HG02588 (cell line): ENCODE data around the gene DERL2.

Source experiments
- ATAC-seq: cut with Tn5 transposase; IDR thresholded peaks from one replicate; pipeline ENCODE4 v1.9.1; 2021; ENCODE audit warnings: mild to moderate bottlenecking, moderate library complexity; ENCODE audit not compliant: unreplicated experiment

Gene DERL2

GRCh38 chr17:5502552-5502951 lies 16.6 kb upstream of the DERL2 start:
- ATAC-seq: no peak

GRCh38 chr17:5501685-5502084 lies 15.7 kb upstream of the DERL2 start:
- no peak for ATAC-seq

- ATAC-seq: peak; percentile 47
Measured at GRCh38 chr17:5500589-5501391, 14.8 kb upstream of the DERL2 start.

GRCh38 chr17:5500247-5500588 lies 14.2 kb upstream of the DERL2 start:
- no peak for ATAC-seq

- no peak for ATAC-seq
Measured at GRCh38 chr17:5499476-5500231, 13.7 kb upstream of the DERL2 start.

- no peak for ATAC-seq
Measured at GRCh38 chr17:5492970-5493369, 7.0 kb upstream of the DERL2 start.

GRCh38 chr17:5488752-5489151 lies 2.8 kb upstream of the DERL2 start:
- no peak for ATAC-seq

GRCh38 chr17:5486206-5487124 lies 487 bp upstream of the DERL2 start, which contains the start of gene MIS12:
TSS of gene MIS12 (plus strand) at chr17:5486566. CDS start at chr17:5488863, 2,297 bp downstream.
- ATAC-seq: peak; percentile 79

GRCh38 chr17:5481451-5481850 lies 4.5 kb downstream of the DERL2 start:
- no peak for ATAC-seq

GRCh38 chr17:5480962-5481361 lies 5.0 kb downstream of the DERL2 start:
- ATAC-seq: no peak

- ATAC-seq: no peak
Measured at GRCh38 chr17:5478992-5479391, 7.0 kb downstream of the DERL2 start.

- no peak for ATAC-seq
Measured at GRCh38 chr17:5473906-5474305, 12.1 kb downstream of the DERL2 start.

GRCh38 chr17:5472511-5472910 lies 13.5 kb downstream of the DERL2 start:
- no peak for ATAC-seq

- peak; percentile 12 for ATAC-seq
Measured at GRCh38 chr17:5468075-5468473, 17.9 kb downstream of the DERL2 start.

GRCh38 chr17:5467416-5467815 lies 18.6 kb downstream of the DERL2 start:
- no peak for ATAC-seq

GRCh38 chr17:5466295-5466694 lies 19.7 kb downstream of the DERL2 start:
- ATAC-seq: no peak

GRCh38 chr17:5464717-5465507 lies 21.1 kb downstream of the DERL2 start:
- no peak for ATAC-seq

- ATAC-seq: no peak
Measured at GRCh38 chr17:5446786-5447185, 39.2 kb downstream of the DERL2 start.

GRCh38 chr17:5444209-5444608 lies 41.8 kb downstream of the DERL2 start:
- ATAC-seq: no peak

- ATAC-seq: no peak
Measured at GRCh38 chr17:5443728-5444127, 42.2 kb downstream of the DERL2 start.

- no peak for ATAC-seq
Measured at GRCh38 chr17:5439446-5439764, 46.6 kb downstream of the DERL2 start.
